NCI-H146 (cell line): ENCODE data around the gene RAI1.
A peak's percentile ranks its signal among the peaks of the same experiment; 100 is the strongest.

Experiments
- DNase-seq: peaks from one replicate; lab custom pipeline; 2025; lab: John Stamatoyannopoulos, UW

Gene RAI1

GRCh38 chr17:17784657-17785267, 103.5 kb downstream of the RAI1 start:
- DNase-seq, result peak; percentile 12

DNA sequence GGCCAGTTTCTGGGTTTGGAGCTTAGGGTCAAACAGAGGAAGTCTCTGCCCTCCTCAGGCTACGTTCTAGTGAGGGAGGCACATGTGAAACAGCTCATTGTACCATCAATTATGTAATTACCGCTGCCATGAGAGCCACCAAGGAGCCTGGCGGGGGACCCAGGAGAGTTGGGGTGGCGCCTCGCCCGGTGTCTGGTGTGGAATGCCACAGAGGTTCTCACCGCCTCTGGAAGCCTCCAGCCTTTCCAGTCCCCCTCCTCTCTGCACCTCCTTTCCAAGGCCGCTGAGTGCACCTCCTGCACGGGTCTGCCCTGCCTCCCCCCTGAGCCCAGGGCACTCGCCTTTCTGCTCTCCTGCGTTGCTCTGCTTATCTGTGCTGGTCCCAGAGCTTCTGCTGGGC, 104.1 kb downstream of the RAI1 start:
- no peak for DNase-seq

GRCh38 chr17:17786998-17787397, 105.7 kb downstream of the RAI1 start:
- no peak for DNase-seq

DNA sequence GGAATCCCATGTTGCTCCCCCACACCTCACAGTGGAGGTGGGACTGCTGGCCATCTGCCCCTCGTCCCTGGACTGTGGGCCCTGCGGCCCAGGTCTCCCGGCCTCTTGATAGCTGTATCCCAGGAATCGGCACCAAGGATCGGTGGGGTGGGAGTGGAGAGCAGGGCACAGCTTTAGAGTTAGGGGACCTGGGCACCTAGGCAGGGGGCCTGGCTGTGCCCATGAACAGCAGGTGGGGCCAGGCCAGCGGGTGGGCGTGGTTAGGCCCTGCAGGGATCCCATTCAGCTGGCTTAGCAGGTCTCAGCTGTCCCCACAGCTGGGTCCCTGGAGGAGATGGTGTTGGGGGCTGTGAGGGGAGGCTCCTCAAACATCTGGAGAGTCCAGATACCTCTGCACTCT, 106.3 kb downstream of the RAI1 start:
- peak; percentile 42 for DNase-seq

GRCh38 chr17:17788967-17789366, 107.7 kb downstream of the RAI1 start:
- no peak for DNase-seq

DNA sequence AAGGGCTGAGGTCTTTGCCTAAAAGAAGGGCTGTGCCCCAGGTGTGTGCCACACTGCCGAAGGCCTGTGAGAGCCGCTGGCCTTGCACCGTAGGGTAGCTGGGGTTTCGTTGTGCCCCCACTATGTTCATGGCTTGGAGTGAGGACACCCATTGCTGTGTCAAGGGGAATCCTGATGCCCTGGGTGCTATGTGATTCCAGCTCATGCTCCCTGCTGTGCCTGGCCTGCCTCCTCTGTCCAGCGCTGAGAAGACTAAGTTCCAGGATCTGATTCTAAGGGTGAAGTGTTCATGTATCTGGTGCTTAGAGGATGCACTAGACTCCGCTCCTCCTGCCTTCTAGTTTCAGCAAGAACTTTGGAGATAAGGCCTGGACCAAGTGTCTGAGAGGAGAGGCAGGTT, 108.2 kb downstream of the RAI1 start:
- DNase-seq, result no peak

GRCh38 chr17:17789828-17790636, 108.8 kb downstream of the RAI1 start:
- DNase-seq, result no peak

GRCh38 chr17:17790637-17791464, 109.6 kb downstream of the RAI1 start:
- no peak for DNase-seq

DNA sequence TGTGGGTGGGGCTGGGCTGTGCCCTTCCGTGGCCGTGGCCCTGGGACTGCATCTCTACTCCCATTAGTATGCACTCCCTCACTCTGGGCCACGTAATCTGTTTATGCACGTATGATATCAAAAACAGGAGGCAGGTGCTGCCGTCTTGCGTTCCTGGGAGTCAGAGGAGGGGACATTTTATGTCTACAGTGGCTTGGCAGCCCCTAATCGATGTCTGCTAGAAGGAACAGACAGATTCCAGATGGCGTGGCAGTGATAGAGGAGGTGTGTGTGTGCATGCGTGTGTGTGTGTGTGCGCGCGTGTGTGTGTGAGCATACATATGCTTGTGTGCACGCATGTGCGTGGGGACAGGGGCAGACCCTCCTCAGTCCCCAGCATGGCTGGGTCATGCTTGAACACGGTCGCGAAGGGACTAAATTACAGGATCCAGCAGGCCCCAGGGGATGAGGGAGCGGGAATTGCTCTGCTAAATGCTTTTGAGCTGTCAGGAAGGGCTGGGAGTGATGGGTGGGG, 110.8 kb downstream of the RAI1 start:
- DNase-seq, result no peak

DNA sequence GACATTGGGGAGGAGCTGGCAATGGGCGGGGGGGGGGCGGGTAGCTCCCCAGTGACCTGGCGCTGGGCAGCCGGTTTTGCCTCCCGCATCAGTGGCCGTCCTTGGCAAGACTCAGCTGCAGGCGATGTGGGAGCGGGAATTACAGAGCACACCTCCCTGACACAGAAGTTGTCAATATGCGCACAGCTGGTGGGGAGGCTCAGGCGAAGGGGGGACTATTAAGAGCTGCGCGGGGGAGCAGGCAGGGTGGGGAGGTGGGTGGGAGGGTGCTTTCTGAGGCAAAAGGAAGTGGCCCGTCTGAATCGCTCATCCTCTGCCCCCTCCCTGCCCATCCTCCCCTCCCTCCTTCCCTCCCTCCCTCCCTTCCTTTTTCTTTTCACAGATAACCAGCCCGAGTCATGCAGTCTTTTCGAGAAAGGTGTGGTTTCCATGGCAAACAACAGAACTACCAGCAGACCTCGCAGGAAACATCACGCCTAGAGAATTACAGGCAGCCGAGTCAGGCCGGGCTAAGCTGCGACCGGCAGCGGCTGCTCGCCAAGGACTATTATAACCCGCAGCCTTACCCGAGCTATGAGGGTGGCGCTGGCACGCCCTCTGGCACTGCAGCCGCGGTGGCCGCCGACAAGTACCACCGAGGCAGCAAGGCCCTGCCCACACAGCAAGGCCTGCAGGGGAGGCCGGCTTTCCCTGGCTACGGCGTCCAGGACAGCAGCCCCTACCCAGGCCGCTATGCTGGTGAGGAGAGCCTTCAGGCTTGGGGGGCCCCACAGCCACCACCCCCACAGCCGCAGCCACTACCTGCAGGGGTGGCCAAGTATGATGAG, 111.5 kb downstream of the RAI1 start:
- no peak for DNase-seq

- DNase-seq, result no peak
Measured at GRCh38 chr17:17793378-17794214, 112.3 kb downstream of the RAI1 start.

DNA sequence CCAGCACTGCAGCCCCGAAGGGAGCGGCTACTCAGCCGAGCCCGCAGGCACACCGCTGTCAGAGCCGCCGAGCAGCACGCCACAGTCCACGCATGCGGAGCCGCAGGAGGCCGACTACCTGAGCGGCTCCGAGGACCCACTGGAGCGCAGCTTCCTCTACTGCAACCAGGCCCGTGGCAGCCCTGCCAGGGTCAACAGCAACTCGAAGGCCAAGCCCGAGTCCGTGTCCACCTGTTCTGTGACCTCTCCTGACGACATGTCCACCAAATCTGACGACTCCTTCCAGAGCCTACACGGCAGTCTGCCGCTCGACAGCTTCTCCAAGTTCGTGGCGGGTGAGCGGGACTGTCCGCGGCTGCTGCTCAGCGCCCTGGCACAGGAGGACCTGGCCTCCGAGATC, 113.1 kb downstream of the RAI1 start:
- no peak for DNase-seq

GRCh38 chr17:17795296-17795695, 114.0 kb downstream of the RAI1 start:
- DNase-seq, result no peak

DNA sequence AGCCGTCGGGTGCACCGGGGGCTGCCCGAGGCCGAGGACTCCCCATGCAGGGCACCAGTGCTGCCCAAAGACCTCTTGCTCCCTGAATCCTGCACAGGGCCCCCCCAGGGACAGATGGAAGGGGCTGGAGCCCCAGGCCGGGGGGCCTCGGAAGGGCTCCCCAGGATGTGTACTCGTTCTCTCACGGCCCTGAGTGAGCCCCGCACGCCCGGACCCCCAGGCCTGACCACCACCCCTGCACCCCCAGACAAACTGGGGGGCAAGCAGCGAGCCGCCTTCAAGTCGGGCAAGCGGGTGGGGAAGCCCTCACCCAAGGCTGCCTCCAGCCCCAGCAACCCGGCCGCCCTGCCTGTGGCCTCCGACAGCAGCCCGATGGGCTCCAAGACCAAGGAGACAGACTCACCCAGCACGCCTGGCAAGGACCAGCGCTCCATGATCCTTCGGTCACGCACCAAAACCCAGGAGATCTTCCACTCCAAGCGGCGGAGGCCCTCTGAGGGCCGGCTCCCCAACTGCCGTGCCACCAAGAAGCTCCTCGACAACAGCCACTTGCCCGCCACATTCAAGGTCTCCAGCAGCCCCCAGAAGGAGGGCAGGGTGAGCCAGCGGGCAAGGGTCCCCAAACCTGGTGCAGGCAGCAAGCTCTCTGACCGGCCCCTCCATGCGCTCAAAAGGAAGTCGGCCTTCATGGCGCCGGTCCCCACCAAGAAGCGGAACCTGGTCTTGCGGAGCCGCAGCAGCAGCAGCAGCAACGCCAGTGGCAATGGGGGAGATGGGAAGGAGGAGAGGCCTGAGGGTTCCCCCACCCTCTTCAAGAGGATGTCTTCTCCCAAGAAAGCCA, 114.9 kb downstream of the RAI1 start:
- DNase-seq, result no peak

GRCh38 chr17:17796787-17797061, 115.5 kb downstream of the RAI1 start:
- no peak for DNase-seq

DNA sequence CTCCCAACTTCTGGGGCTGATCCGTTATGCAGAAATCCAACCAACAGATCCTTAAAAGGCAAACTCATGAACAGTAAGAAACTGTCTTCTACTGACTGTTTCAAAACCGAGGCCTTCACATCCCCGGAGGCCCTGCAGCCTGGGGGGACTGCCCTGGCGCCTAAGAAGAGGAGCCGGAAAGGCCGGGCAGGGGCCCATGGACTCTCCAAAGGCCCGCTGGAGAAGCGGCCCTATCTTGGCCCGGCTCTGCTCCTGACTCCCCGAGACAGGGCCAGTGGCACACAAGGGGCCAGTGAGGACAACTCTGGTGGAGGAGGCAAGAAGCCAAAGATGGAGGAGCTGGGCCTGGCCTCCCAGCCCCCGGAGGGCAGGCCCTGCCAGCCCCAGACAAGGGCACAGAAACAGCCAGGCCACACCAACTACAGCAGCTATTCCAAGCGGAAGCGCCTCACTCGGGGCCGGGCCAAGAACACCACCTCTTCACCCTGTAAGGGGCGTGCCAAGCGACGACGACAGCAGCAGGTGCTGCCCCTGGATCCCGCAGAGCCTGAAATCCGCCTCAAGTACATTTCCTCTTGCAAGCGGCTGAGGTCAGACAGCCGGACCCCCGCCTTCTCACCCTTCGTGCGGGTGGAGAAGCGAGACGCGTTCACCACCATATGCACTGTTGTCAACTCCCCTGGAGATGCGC, 116.0 kb downstream of the RAI1 start:
- DNase-seq, result no peak

- DNase-seq, result no peak
Measured at GRCh38 chr17:17798010-17798556, 116.8 kb downstream of the RAI1 start.

- no peak for DNase-seq
Measured at GRCh38 chr17:17798573-17799255, 117.5 kb downstream of the RAI1 start.
